Sigmoid colon (tissue), 7 donors: Measurements from ENCODE around the gene GPC3. TPM values are rescaled to one million over a fixed set of nuclear protein-coding genes. Genes with fewer than 3 reads are reported as not detected.

ENCODE experiments used
- DNase-seq: peaks from one replicate; pipeline ENCODE4 v3.0.0-alpha.2; 2019
- H3K27ac ChIP-seq, 4 donors: fragments of 200-600 bp; sonication (generic); one replicate each; pipeline ENCODE4 v1.5.1; 2016 to 2019; ENCODE audit warnings: mild to moderate bottlenecking in 1 of 4
- H3K27me3 ChIP-seq, 3 donors: fragments of 200-600 bp; sonication (generic); one replicate each; pipeline ENCODE4 v1.5.1; 2019; ENCODE audit warnings: mild to moderate bottlenecking in 1 of 3
- H3K36me3 ChIP-seq, 4 donors: fragments of 200-600 bp; sonication (generic); one replicate each; pipeline ENCODE4 v1.5.1; 2016 to 2019
- H3K4me1 ChIP-seq, 4 donors: fragments of 200-600 bp; sonication (generic); one replicate each; pipeline ENCODE4 v1.5.1; 2017 to 2019
- H3K4me3 ChIP-seq, 4 donors: fragments of 200-600 bp; sonication (generic); one replicate each; pipeline ENCODE4 v1.5.1; 2017 to 2019; ENCODE audit warnings: mild to moderate bottlenecking in 2 of 4, moderate library complexity in 1 of 4
- H3K9me3 ChIP-seq, 4 donors: fragments of 200-600 bp in 3 of 4; sonication (generic) in 3 of 4; one replicate each; pipeline versions ENCODE4 v1.5.1 to v1.6.1; 2013 to 2019
- EP300 ChIP-seq, 4 donors: sonication (generic); formaldehyde crosslinking; IDR thresholded peaks; one replicate each; pipeline ENCODE4 v1.6.1; 2017; ENCODE audit warnings: antibody characterized with exemption in 4 of 4
- POLR2A ChIP-seq, 2 donors: fragments of 450-650 bp; IDR thresholded peaks; one replicate each; pipeline ENCODE4 v1.6.1; 2016; ENCODE audit warnings: antibody characterized with exemption in 2 of 2, mild to moderate bottlenecking in 2 of 2, moderate library complexity in 2 of 2
- POLR2AphosphoS5 ChIP-seq, 4 donors: sonication (generic); formaldehyde crosslinking; IDR thresholded peaks; one replicate each; pipeline ENCODE4 v1.6.1; 2017; ENCODE audit warnings: antibody characterized with exemption in 4 of 4
- WGBS, 2 donors: extraction: QIAGEN DNeasy Blood & Tissue Kit; methylation state at CpG; one replicate each; pipeline ENCODE4 v1.1.7; 2013; 5-methylcytosine and 5-hydroxymethylcytosine counted together
- intact Hi-C: fragments of 100-400 bp; cut with DNase I; formaldehyde crosslinking; loops from one replicate; pipeline ENCODE4 v1.15.1; 2023
- polyA plus RNA-seq, 3 donors: library from polyadenylated mRNA; stranded (reverse); fragments of 200-250 nt; gene quantifications; one replicate each; pipeline ENCODE4 v1.2.3, GENCODE V29; 2013
- total RNA-seq, 4 donors: library from RNA; depleted of rRNA; stranded (reverse); fragments of >200 nt; gene quantifications; one replicate each; pipeline ENCODE4 v1.1.0, GENCODE V29; 2016
- TF ChIP-seq, protein P1 (sequence below), 4 experiments: fragments of 450-650 bp in 3 of 4; fragments of 200-600 bp in 1 of 4; IDR thresholded peaks; one replicate each; pipeline ENCODE4 v1.5.1; 2016 to 2019; ENCODE audit warnings: antibody characterized with exemption in 4 of 4, mild to moderate bottlenecking in 3 of 4, moderate library complexity in 2 of 4
- donor health status: healthy with polysubstance abuse.
- donor health status: Bipolar disorder and iron deficiency.
- donor health status: healthy.

Gene GPC3
- total and polyA plus RNA-seq, 7 donors = 0.46 to 31.4 (median 2.7) TPM

DNA sequence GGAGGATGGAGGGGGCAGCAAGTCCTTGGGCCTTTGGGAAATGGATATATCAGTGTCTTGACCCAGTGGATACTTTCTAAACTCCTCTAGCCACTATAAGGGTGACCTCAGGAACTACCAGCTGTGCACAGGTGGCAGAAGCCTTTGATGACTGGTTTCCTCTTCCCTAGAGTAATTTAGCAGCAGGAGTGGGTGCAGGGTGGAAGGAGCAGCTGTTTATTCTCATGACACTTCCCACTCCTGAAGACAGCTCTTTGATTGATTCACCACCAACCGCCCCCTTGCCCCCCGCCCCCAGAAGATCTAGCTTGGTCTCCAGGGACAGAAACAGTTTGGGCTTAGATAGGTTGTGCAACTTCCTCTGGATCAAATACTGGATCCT is 63.0 kb downstream of the GPC3 start:
- TF ChIP-seq POLR2A (IDR thresholded peaks at IDR 0.05) = no peak
- TF ChIP-seq POLR2AphosphoS5 (IDR thresholded peaks at IDR 0.05) = no peak
- TF ChIP-seq, protein P1, sequence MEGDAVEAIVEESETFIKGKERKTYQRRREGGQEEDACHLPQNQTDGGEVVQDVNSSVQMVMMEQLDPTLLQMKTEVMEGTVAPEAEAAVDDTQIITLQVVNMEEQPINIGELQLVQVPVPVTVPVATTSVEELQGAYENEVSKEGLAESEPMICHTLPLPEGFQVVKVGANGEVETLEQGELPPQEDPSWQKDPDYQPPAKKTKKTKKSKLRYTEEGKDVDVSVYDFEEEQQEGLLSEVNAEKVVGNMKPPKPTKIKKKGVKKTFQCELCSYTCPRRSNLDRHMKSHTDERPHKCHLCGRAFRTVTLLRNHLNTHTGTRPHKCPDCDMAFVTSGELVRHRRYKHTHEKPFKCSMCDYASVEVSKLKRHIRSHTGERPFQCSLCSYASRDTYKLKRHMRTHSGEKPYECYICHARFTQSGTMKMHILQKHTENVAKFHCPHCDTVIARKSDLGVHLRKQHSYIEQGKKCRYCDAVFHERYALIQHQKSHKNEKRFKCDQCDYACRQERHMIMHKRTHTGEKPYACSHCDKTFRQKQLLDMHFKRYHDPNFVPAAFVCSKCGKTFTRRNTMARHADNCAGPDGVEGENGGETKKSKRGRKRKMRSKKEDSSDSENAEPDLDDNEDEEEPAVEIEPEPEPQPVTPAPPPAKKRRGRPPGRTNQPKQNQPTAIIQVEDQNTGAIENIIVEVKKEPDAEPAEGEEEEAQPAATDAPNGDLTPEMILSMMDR (IDR thresholded peaks at IDR 0.05) = no peak
- no peak for TF ChIP-seq EP300 (IDR thresholded peaks at IDR 0.05)
- no peaks in the 10 kb centered on the region for H3K27me3 ChIP-seq
- no peak overlapping the region for H3K27ac ChIP-seq
- intact Hi-C loops = no loop called here
- 32 to 86% methylated on average over 2 of the region's 2 CpGs for WGBS, 2 donors
- DNase-seq = no peak
- H3K4me1 ChIP-seq = no peaks in the 10 kb centered on the region
- no peaks in the 10 kb centered on the region for H3K9me3 ChIP-seq
- H3K4me3 ChIP-seq = no peak overlapping the region
- H3K36me3 ChIP-seq = no peaks in the 10 kb centered on the region

DNA sequence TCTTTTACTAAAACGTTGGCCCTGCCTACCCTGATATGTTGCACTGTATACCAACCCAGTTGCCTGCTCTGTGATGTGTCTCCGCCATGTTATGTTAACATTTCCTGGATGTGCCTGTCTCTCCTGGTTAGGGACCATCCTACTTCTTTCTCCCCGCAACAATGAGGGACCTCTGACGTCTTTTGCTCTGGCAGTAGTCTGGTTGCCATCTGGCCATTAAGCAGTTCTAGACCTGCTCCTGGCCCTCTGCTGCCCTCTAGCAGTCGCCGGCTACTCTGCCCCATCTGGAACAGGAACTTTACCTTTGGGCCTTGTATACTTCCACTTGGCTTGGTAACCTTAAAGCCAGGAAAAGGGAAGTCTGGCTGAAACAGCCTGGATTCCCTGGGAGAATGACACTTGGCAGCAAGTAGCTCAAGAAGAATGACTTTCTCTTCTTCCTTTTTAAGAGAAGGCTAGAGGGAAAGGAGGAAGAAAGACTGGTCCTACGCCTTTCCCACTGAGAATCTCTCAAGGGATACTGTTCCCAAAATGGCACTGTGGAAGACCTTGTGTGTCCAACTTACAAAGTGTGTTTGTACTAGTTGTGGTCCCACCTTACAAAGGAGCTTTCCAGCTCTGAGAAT is 63.5 kb downstream of the GPC3 start:
- TF ChIP-seq, protein P1 (IDR thresholded peaks at IDR 0.05) = no peak
- TF ChIP-seq EP300 (IDR thresholded peaks at IDR 0.05) = no peak
- H3K9me3 ChIP-seq = no peaks in the 10 kb centered on the region
- no peak overlapping the region for H3K27ac ChIP-seq
- intact Hi-C loops = no loop called here
- no peaks in the 10 kb centered on the region for H3K36me3 ChIP-seq
- no peaks in the 10 kb centered on the region for H3K27me3 ChIP-seq
- no peak for DNase-seq
- 58 to 81% methylated on average over 7 of the region's 7 CpGs for WGBS, 2 donors
- no peaks in the 10 kb centered on the region for H3K4me1 ChIP-seq
- no peak overlapping the region for H3K4me3 ChIP-seq

DNA sequence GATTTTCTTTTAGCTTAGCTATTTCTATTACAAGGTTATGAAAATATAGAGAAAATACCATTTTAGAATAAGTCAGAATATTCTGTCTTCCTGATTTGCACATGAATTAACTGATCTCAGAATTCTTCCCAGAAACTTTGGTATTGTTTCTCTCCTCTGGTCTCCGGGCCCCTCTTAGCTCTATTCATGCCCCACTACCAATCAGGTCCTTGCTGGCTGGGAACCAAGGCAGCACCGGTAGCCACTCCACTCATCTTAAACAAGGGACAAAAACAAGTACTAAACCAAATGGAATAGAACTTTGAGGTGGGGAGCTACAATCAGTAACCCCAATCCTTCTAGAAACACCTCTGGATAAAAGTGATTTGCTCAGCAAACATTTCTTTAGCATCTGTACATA is 64.3 kb downstream of the GPC3 start:
- H3K27ac ChIP-seq = no peak overlapping the region
- no peaks in the 10 kb centered on the region for H3K9me3 ChIP-seq
- H3K36me3 ChIP-seq = no peaks in the 10 kb centered on the region
- no peaks in the 10 kb centered on the region for H3K4me1 ChIP-seq
- WGBS, 2 donors = 91 to 94% methylated on average over 2 of the region's 2 CpGs
- no peaks in the 10 kb centered on the region for H3K27me3 ChIP-seq
- no peak for DNase-seq
- no peak overlapping the region for H3K4me3 ChIP-seq
- intact Hi-C loops = no loop called here
- TF ChIP-seq, protein P1 (IDR thresholded peaks at IDR 0.05) = no peak
- no peak for TF ChIP-seq POLR2A (IDR thresholded peaks at IDR 0.05)
- TF ChIP-seq EP300 (IDR thresholded peaks at IDR 0.05) = no peak
- TF ChIP-seq POLR2AphosphoS5 (IDR thresholded peaks at IDR 0.05) = no peak

DNA sequence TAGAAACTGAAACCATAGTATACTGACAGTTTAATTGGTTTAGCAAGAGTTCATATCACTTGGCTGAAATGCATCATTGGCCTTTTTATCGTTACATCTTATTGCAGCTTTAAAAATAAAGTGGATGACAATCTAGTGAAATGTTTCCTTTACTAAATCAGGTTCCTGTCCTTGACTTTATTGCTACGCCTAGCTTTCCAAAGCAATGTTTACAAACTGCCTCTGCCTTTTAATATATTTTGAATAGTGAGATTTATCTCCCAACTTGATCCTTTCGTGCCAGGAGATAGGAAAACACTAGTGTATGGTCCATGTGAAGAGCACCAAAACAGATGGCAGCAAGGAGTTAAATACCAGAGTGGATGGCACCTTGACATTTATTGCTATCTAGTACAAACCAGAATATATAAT is 67.0 kb downstream of the GPC3 start:
- H3K36me3 ChIP-seq = no peaks in the 10 kb centered on the region
- no peak overlapping the region for H3K4me3 ChIP-seq
- H3K4me1 ChIP-seq = no peaks in the 10 kb centered on the region
- intact Hi-C loops = no loop called here
- TF ChIP-seq POLR2AphosphoS5 (IDR thresholded peaks at IDR 0.05) (no peak), POLR2A (IDR thresholded peaks at IDR 0.05) (no peak), EP300 (IDR thresholded peaks at IDR 0.05) (no peak)
- TF ChIP-seq, protein P1 (IDR thresholded peaks at IDR 0.05) = no peak
- 9 to 54% methylated on average over 3 of the region's 3 CpGs for WGBS, 2 donors
- no peak for DNase-seq
- H3K27ac ChIP-seq = no peak overlapping the region
- H3K27me3 ChIP-seq = no peaks in the 10 kb centered on the region
- H3K9me3 ChIP-seq = no peaks in the 10 kb centered on the region
